WTC11 (cell line): ENCODE measurements around the gene CAB39. TPM values are rescaled to one million over a fixed set of nuclear protein-coding genes. Genes with fewer than 3 reads are reported as not detected.

Source experiments
- ATAC-seq: fragments of 200-7000 bp; cut with Tn5 transposase; 2 replicates; pipeline ENCODE4 v1.10.0; 2021; ENCODE audit warnings: mild to moderate bottlenecking, moderate library complexity
- CTCF ChIA-PET: fragments of 300-600 bp; sonication (Branson Sonifier 250); formaldehyde crosslinking; loops from one replicate; lab custom pipeline; 2021; ENCODE audit warnings: antibody characterized with exemption; lab: Charles Lee
- POLR2A ChIA-PET: fragments of 350-600 bp; sonication (Branson Sonifier 250); formaldehyde crosslinking; loops from one replicate; lab custom pipeline; 2021; ENCODE audit warnings: antibody characterized with exemption; lab: Charles Lee
- DNase-seq: peaks from one replicate; pipeline ENCODE4 v3.0.0; 2021; ENCODE audit warnings: low spot score
- H3K27ac Mint-ChIP-seq: 2 replicates; pipeline ENCODE4 v1.8.0; 2021; ENCODE audit warnings: mixed read lengths
- H3K27me3 Mint-ChIP-seq: 2 replicates; pipeline ENCODE4 v1.8.0; 2021; ENCODE audit warnings: low read depth, mild to moderate bottlenecking, moderate library complexity, mixed read lengths
- H3K36me3 Mint-ChIP-seq: 2 replicates; pipeline ENCODE4 v1.8.0; 2021; ENCODE audit warnings: mixed read lengths
- H3K4me1 Mint-ChIP-seq: 2 replicates; pipeline ENCODE4 v1.8.0; 2022; ENCODE audit warnings: mixed read lengths
- H3K4me3 Mint-ChIP-seq: 2 replicates; pipeline ENCODE4 v1.8.0; 2021; ENCODE audit warnings: mild to moderate bottlenecking, moderate library complexity, mixed read lengths
- H3K9me3 Mint-ChIP-seq: 2 replicates; pipeline ENCODE4 v1.8.0; 2021; ENCODE audit warnings: mixed read lengths
- ATF1 ChIP-seq: sonication (generic); formaldehyde crosslinking; IDR thresholded peaks from 2 replicates; pipeline ENCODE4 v1.8.1; 2023; ENCODE audit warnings: mild to moderate bottlenecking, moderate library complexity, missing genetic modification reagents
- CDX4 ChIP-seq: fragments of 250-450 bp; sonication (Bioruptor Pico); IDR thresholded peaks from 2 replicates; pipeline ENCODE4 v1.9.0; 2021; ENCODE audit warnings: moderate library complexity, mild to moderate bottlenecking, inconsistent platforms, borderline replicate concordance
- E2F1 ChIP-seq: sonication (generic); formaldehyde crosslinking; IDR thresholded peaks from 2 replicates; pipeline ENCODE4 v1.8.0; 2022; ENCODE audit warnings: mild to moderate bottlenecking, missing genetic modification reagents
- GRHL2 ChIP-seq: fragments of 250-450 bp; sonication (Bioruptor Pico); IDR thresholded peaks from 2 replicates; pipeline ENCODE4 v1.8.0; 2022; ENCODE audit warnings: mild to moderate bottlenecking, moderate library complexity; ENCODE audit not compliant: insufficient replicate concordance, severe bottlenecking
- NFYB ChIP-seq: sonication (generic); formaldehyde crosslinking; conservative IDR thresholded peaks from 2 replicates; pipeline ENCODE4 v1.8.0; 2022; ENCODE audit warnings: low read depth, missing genetic modification reagents
- PRDM15 ChIP-seq: sonication (generic); formaldehyde crosslinking; IDR thresholded peaks from 2 replicates; pipeline ENCODE4 v1.8.0; 2022; ENCODE audit warnings: missing genetic modification reagents
- SOX15 ChIP-seq: fragments of 250-450 bp; sonication (Bioruptor Pico); IDR thresholded peaks from 2 replicates; pipeline ENCODE4 v1.9.0; 2021; ENCODE audit warnings: mild to moderate bottlenecking
- STAT6 ChIP-seq: sonication (generic); formaldehyde crosslinking; conservative IDR thresholded peaks from 2 replicates; pipeline ENCODE4 v1.8.1; 2023; ENCODE audit warnings: mild to moderate bottlenecking, low read depth, missing genetic modification reagents, moderate library complexity
- ZBTB21 ChIP-seq: sonication (generic); formaldehyde crosslinking; IDR thresholded peaks from 2 replicates; pipeline ENCODE4 v1.8.1; 2023; ENCODE audit warnings: mild to moderate bottlenecking, missing genetic modification reagents, borderline replicate concordance
- ZNF138 ChIP-seq: sonication (generic); formaldehyde crosslinking; conservative IDR thresholded peaks from 2 replicates; pipeline ENCODE4 v1.8.1; 2022; ENCODE audit warnings: mild to moderate bottlenecking, moderate library complexity, missing genetic modification reagents
- ZNF219 ChIP-seq: sonication (generic); formaldehyde crosslinking; IDR thresholded peaks from 2 replicates; pipeline ENCODE4 v1.8.0; 2023; ENCODE audit warnings: missing genetic modification reagents, mild to moderate bottlenecking, borderline replicate concordance
- total RNA-seq: library from RNA; stranded (reverse); gene quantifications from 3 replicates; pipeline ENCODE4 v1.2.3, GENCODE V29; 2021
- TF ChIP-seq, protein P1 (sequence below): sonication (generic); formaldehyde crosslinking; IDR thresholded peaks from 2 replicates; pipeline ENCODE4 v1.8.0; 2023; ENCODE audit warnings: missing genetic modification reagents
- TF ChIP-seq, protein P2 (sequence below): sonication (generic); formaldehyde crosslinking; IDR thresholded peaks from 2 replicates; pipeline ENCODE4 v1.8.1; 2023; ENCODE audit warnings: mild to moderate bottlenecking, missing genetic modification reagents, moderate library complexity

Gene CAB39
- total RNA-seq, 1 experiment from 2014 or later: 36.9 TPM

DNA sequence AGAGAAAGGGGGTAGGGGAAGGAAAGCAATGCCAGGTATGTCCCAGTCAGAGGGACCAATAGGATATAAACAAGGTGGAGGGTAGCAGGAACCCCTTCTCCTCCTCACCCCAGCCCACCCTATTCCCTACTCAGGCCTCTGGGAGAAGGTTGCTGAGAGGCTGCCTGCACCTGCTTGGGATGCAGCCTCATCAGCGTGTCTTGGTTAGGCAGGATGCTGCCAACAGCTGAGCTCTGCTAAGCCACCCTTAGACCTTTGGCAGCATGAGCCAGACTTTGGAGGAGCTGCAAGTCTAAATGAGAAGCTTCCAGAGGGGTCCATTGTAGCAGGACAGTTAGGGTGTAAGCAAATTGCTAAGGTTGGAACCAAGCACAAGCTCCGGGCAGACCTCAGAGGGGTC, 38.2 kb upstream of the CAB39 start (continued):
- TF ChIP-seq CDX4 (CRISPR knock-in tag): no peak
- TF ChIP-seq, protein P1, sequence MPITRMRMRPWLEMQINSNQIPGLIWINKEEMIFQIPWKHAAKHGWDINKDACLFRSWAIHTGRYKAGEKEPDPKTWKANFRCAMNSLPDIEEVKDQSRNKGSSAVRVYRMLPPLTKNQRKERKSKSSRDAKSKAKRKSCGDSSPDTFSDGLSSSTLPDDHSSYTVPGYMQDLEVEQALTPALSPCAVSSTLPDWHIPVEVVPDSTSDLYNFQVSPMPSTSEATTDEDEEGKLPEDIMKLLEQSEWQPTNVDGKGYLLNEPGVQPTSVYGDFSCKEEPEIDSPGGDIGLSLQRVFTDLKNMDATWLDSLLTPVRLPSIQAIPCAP (CRISPR knock-in tag): no peak
- no peak for TF ChIP-seq GRHL2 (CRISPR knock-in tag)
- no peak for TF ChIP-seq E2F1
- no peak for TF ChIP-seq ATF1 (CRISPR knock-in tag)
- no peak for TF ChIP-seq STAT6 (CRISPR knock-in tag)
- TF ChIP-seq ZBTB21 (CRISPR knock-in tag): no peak
- TF ChIP-seq ZNF219 (CRISPR knock-in tag): no peak
- no peak for TF ChIP-seq NFYB (CRISPR knock-in tag)
- TF ChIP-seq ZNF138: no peak
- TF ChIP-seq SOX15: no peak

DNA sequence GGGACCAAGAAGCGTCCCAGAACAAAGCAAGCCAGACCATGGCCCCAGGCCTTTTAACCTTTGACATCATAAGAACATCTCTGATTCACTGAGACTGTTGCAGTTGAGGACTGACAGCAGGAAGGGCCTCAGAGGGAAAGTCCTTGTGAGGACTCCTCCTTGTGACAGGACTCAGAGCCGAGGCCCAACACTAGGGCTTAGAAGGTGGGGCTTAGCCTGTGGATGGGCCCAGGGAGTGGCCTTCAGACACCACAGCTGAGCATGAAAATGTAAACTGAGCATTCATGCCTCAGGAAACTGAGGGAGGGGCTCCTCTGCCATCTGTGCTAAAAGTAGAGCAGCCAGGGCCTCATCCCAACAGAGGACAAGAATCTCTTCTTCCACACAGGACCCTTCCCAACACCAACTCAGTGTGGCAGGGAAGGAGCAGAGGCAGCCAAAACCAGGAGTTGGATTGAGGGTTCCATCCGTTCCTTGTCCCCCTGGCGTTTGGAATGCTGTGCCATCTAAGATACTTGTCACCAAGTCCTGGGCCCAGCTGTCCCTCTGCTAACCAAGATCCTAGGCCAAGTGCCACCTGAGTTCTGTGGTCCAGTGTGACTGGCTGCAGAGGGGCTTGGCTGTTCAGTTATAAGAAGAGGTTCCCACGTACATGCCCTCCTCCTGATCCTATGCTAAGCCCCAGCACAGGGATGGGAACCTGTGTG, 37.5 kb upstream of the CAB39 start:
- ChIA-PET CTCF (interaction anchor here (0.6 kb wide), 1 partner anchor 206 kb away, joined by 3 read pairs; no protein-coding TSS in a partner anchor), POLR2A (no interaction called here)
- peaks cover 16% of the 10 kb centered on the region for H3K9me3 Mint-ChIP-seq
- peak; percentile 42; the same call in 1 of the 2 replicates for TF ChIP-seq PRDM15
- TF ChIP-seq, protein P2, sequence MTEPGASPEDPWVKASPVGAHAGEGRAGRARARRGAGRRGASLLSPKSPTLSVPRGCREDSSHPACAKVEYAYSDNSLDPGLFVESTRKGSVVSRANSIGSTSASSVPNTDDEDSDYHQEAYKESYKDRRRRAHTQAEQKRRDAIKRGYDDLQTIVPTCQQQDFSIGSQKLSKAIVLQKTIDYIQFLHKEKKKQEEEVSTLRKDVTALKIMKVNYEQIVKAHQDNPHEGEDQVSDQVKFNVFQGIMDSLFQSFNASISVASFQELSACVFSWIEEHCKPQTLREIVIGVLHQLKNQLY (CRISPR knock-in tag): no peak
- peaks cover 3% of the 10 kb centered on the region; the same call in 1 of the 2 replicates for H3K27me3 Mint-ChIP-seq
- H3K36me3 Mint-ChIP-seq: peaks cover 10% of the 10 kb centered on the region
- no peak overlapping the region for H3K4me3 Mint-ChIP-seq
- ATAC-seq (peak; percentile 34), DNase-seq (no peak)
- peaks cover 5% of the 10 kb centered on the region for H3K4me1 Mint-ChIP-seq
- no peak overlapping the region for H3K27ac Mint-ChIP-seq
